Body of pancreas (tissue), 4 donors: ENCODE results near the gene KRTAP10-12.

Experiments used
- CTCF ChIP-seq, 7 experiments: fragments of 450-650 bp in 4 of 7; fragments of 200-600 bp in 3 of 7; sonication (generic) in 3 of 7; IDR thresholded peaks; one replicate each; pipeline ENCODE4 v1.5.1; 2016 to 2019; ENCODE audit warnings: antibody characterized with exemption in 7 of 7
- POLR2A ChIP-seq, 3 donors: fragments of 450-650 bp; IDR thresholded peaks; one replicate each; pipeline ENCODE4 v1.6.1; 2016; ENCODE audit warnings: antibody characterized with exemption in 3 of 3, mild to moderate bottlenecking in 2 of 3

- TF ChIP-seq CTCF (IDR thresholded peaks at IDR 0.05) (no peak), POLR2A (IDR thresholded peaks at IDR 0.05) (no peak)
These were observed 43.8 kb upstream of the KRTAP10-12 start for GRCh38 chr21:44653123-44653522.
